Smooth muscle cell (in vitro differentiated cells): ENCODE data around the gene REP15. TPM values are rescaled to one million over a fixed set of nuclear protein-coding genes. Genes with fewer than 3 reads are reported as not detected.
"Not testable (repeated sequence)": the region's sequence is repeated elsewhere in the genome, so short reads cannot be mapped to it uniquely, and the experiment has no call there.

Source experiments
- DNase-seq: peaks from one replicate; lab custom pipeline; 2025; ENCODE audit not compliant: unreplicated experiment; lab: John Stamatoyannopoulos, UW
- H2AFZ ChIP-seq: fragments of 200-600 bp; sonication (generic); 2 replicates; pipeline ENCODE4 v1.6.0; 2016; ENCODE audit warnings: antibody characterized with exemption, low read depth, mild to moderate bottlenecking
- H3F3A ChIP-seq: fragments of 200-600 bp; sonication (generic); 2 replicates; pipeline ENCODE4 v1.6.0; 2017; ENCODE audit warnings: antibody characterized with exemption, low read depth
- H3K27ac ChIP-seq: fragments of 200-600 bp; sonication (generic); 2 replicates; pipeline ENCODE4 v1.5.1; 2016; ENCODE audit warnings: low read depth, mild to moderate bottlenecking
- H3K27me3 ChIP-seq: fragments of 200-600 bp; sonication (generic); 2 replicates; pipeline ENCODE4 v1.6.1; 2016; ENCODE audit warnings: low read depth, mild to moderate bottlenecking
- H3K36me3 ChIP-seq: fragments of 200-600 bp; sonication (generic); 2 replicates; pipeline ENCODE4 v1.5.1; 2016; ENCODE audit warnings: low read depth
- H3K4me1 ChIP-seq: fragments of 200-600 bp; sonication (generic); 2 replicates; pipeline ENCODE4 v1.5.1; 2016; ENCODE audit warnings: low read depth
- H3K4me2 ChIP-seq: fragments of 200-600 bp; sonication (generic); 2 replicates; pipeline ENCODE4 v1.6.0; 2016; ENCODE audit warnings: mild to moderate bottlenecking
- H3K4me3 ChIP-seq: fragments of 200-600 bp; sonication (generic); 2 replicates; pipeline ENCODE4 v1.5.1; 2016; ENCODE audit warnings: mild to moderate bottlenecking
- H3K79me2 ChIP-seq: fragments of 200-600 bp; sonication (generic); 2 replicates; pipeline ENCODE4 v1.6.0; 2016; ENCODE audit warnings: low read depth, mild to moderate bottlenecking
- H3K9ac ChIP-seq: fragments of 200-600 bp; sonication (generic); 2 replicates; pipeline ENCODE4 v1.6.0; 2016; ENCODE audit warnings: low read depth
- H3K9me3 ChIP-seq: fragments of 200-600 bp; sonication (generic); replicated peaks from 2 replicates; pipeline ENCODE4 v1.5.1; 2016; ENCODE audit warnings: low read depth
- H4K20me1 ChIP-seq: fragments of 200-600 bp; sonication (generic); 2 replicates; pipeline ENCODE4 v1.6.0; 2016; ENCODE audit warnings: low read depth
- CTCF ChIP-seq: fragments of 200-600 bp; sonication (generic); IDR thresholded peaks from 2 replicates; pipeline ENCODE4 v1.5.1; 2017; ENCODE audit warnings: borderline replicate concordance, mild to moderate bottlenecking, antibody characterized with exemption; ENCODE audit not compliant: insufficient read depth, poor library complexity, severe bottlenecking
- WGBS: methylation state at CpG from one replicate; pipeline ENCODE4 v1.1.7; 2016; ENCODE audit warnings: low lambda C conversion rate; 5-methylcytosine and 5-hydroxymethylcytosine counted together
- polyA plus RNA-seq: library from polyadenylated mRNA; unstranded; fragments of >200 nt; fragmentation: Nextera tagmentation; extraction: Ambion mirVana; gene quantifications from 2 replicates; pipeline ENCODE4 v1.2.1, GENCODE V29; 2016
- total RNA-seq: library from RNA; depleted of rRNA; stranded (reverse); fragments of >200 nt; gene quantifications from 2 replicates; pipeline ENCODE4 v1.2.3, GENCODE V29; 2014

Gene REP15
- total and polyA plus RNA-seq, 2 experiments from 2014 or later, result 0.47 to 1.7 TPM

GRCh38 chr12:27653661-27654060 lies 42.6 kb upstream of the REP15 start:
- H3K4me3 ChIP-seq, result no peak overlapping the region
- no peak overlapping the region for H3K9ac ChIP-seq
- no peak overlapping the region for H2AFZ ChIP-seq
- H4K20me1 ChIP-seq, result no peaks in the 10 kb centered on the region
- no peaks in the 10 kb centered on the region for H3K4me1 ChIP-seq
- no peak for DNase-seq
- no peak for TF ChIP-seq CTCF
- H3K79me2 ChIP-seq, result no peaks in the 10 kb centered on the region
- peaks cover 3% of the 10 kb centered on the region for H3F3A ChIP-seq
- no peak overlapping the region for H3K27ac ChIP-seq
- H3K9me3 ChIP-seq, result no peaks in the 10 kb centered on the region
- H3K36me3 ChIP-seq, result peaks cover 22% of the 10 kb centered on the region
- H3K27me3 ChIP-seq, result no peaks in the 10 kb centered on the region
- H3K4me2 ChIP-seq, result no peak overlapping the region

- H3K27ac ChIP-seq, H3K4me2 ChIP-seq, H2AFZ ChIP-seq, H3K79me2 ChIP-seq, H3K27me3 ChIP-seq, DNase-seq, H3K9me3 ChIP-seq, H3K4me3 ChIP-seq, H4K20me1 ChIP-seq, H3F3A ChIP-seq, H3K9ac ChIP-seq, H3K4me1 ChIP-seq: not testable (repeated sequence)
- WGBS, result 92% methylated on average over 3 of the region's 3 CpGs
- H3K36me3 ChIP-seq, result peaks cover 17% of the 10 kb centered on the region
Measured at GRCh38 chr12:27655476-27655875, 40.8 kb upstream of the REP15 start.

- Histone ChIP-seq H3K4me3 (no peak overlapping the region), H3K9ac (no peak overlapping the region), H3K36me3 (peaks cover 29% of the 10 kb centered on the region), H3K9me3 (no peaks in the 10 kb centered on the region), H3K27ac (no peak overlapping the region), H3K27me3 (no peaks in the 10 kb centered on the region), H3K79me2 (peaks cover 3% of the 10 kb centered on the region), H4K20me1 (no peaks in the 10 kb centered on the region), H3K4me1 (no peaks in the 10 kb centered on the region), H2AFZ (no peak overlapping the region), H3K4me2 (no peak overlapping the region), H3F3A (no peaks in the 10 kb centered on the region)
- 95% methylated on average over 4 of the region's 4 CpGs for WGBS
- TF ChIP-seq CTCF, result no peak
- no peak for DNase-seq
Measured at GRCh38 chr12:27657296-27657695, 39.0 kb upstream of the REP15 start.

- no peaks in the 10 kb centered on the region for H3K4me1 ChIP-seq
- no peak overlapping the region for H3K9ac ChIP-seq
- H3K9me3 ChIP-seq, result no peaks in the 10 kb centered on the region
- no peak overlapping the region for H2AFZ ChIP-seq
- H3K27ac ChIP-seq, result no peak overlapping the region
- no peak overlapping the region for H3K4me3 ChIP-seq
- H3K79me2 ChIP-seq, result no peaks in the 10 kb centered on the region
- peaks cover 37% of the 10 kb centered on the region for H3K36me3 ChIP-seq
- no peak for DNase-seq
- no peaks in the 10 kb centered on the region for H3K27me3 ChIP-seq
- no peaks in the 10 kb centered on the region for H4K20me1 ChIP-seq
- WGBS, result 77% methylated on average over 3 of the region's 3 CpGs
- H3F3A ChIP-seq, result peaks cover 7% of the 10 kb centered on the region
- TF ChIP-seq CTCF, result no peak
- no peak overlapping the region for H3K4me2 ChIP-seq
Measured at GRCh38 chr12:27665704-27666103, 30.5 kb upstream of the REP15 start.
